Measurements from ENCODE around the gene GTSF1L. TPM values are rescaled to one million over a fixed set of nuclear protein-coding genes. Genes with fewer than 3 reads are reported as not detected.

Gene GTSF1L
- total RNA-seq: not detected

DNA sequence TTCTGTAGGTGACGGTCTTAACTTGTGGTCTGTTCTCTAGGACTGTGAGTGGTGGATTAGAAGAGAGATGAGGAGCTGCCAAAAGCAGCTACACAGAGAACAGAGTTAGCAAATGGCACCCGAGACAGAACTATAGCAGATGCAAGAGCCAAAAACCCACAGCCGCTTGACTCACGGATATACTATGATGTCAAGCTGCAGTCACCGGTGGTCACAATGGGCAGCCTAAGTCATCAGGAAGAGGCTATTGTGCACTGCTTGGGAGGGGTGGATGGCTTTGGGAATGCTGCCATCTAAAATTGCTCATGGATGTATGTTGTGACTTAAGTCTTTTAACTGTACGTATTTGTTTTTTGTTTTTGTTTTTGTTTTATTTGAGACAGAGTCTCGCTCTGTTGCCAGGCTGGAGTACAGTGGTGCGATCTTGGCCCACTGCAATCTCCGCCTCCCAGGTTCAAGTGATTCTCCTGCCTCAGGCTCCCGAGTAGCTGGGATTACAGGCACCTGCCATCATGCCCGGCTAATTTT, at the start of gene GTSF1L:
TSS of gene GTSF1L (minus strand) at position 192 of the 528 bp plus-strand sequence. CDS start 308 bp downstream, outside the sequence.
- ChIA-PET POLR2A (interaction anchor here (0.7 to 1.1 kb wide), 2 partner anchors 10 to 28 kb away, joined by 5 to 6 read pairs; no protein-coding TSS in a partner anchor), CTCF (no interaction called here)
- H3K27me3 Mint-ChIP-seq: no peaks in the 10 kb centered on the region
- TF ChIP-seq, protein P1, sequence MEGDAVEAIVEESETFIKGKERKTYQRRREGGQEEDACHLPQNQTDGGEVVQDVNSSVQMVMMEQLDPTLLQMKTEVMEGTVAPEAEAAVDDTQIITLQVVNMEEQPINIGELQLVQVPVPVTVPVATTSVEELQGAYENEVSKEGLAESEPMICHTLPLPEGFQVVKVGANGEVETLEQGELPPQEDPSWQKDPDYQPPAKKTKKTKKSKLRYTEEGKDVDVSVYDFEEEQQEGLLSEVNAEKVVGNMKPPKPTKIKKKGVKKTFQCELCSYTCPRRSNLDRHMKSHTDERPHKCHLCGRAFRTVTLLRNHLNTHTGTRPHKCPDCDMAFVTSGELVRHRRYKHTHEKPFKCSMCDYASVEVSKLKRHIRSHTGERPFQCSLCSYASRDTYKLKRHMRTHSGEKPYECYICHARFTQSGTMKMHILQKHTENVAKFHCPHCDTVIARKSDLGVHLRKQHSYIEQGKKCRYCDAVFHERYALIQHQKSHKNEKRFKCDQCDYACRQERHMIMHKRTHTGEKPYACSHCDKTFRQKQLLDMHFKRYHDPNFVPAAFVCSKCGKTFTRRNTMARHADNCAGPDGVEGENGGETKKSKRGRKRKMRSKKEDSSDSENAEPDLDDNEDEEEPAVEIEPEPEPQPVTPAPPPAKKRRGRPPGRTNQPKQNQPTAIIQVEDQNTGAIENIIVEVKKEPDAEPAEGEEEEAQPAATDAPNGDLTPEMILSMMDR (IDR thresholded peaks at IDR 0.05): no peak
- peaks cover 38% of the 10 kb centered on the region for H3K4me1 Mint-ChIP-seq (ENCODE audit: low read depth)
- H3K4me3 Mint-ChIP-seq: no peak within 1 kb of the TSS
- intact Hi-C loops (cut with micrococcal nuclease): no loop called here
- ATAC-seq (no peak), DNase-seq (no peak)
- no peak within 1 kb of the TSS for H3K27ac Mint-ChIP-seq
- peaks cover 10% of the 10 kb centered on the region for H3K9me3 Mint-ChIP-seq
- peaks cover 3% of the 10 kb centered on the region for H3K36me3 Mint-ChIP-seq (ENCODE audit: low read depth)

GRCh38 chr20:43774754-43775153, 48.0 kb upstream of the GTSF1L start:
- ChIA-PET POLR2A (no interaction called here), CTCF (interaction anchor here (1.4 kb wide), 1 partner anchor 25 kb away, joined by 3 read pairs; no protein-coding TSS in a partner anchor)
- Mint-ChIP-seq H3K4me1 (ENCODE audit: low read depth) (no peaks in the 10 kb centered on the region), H3K27ac (no peak overlapping the region), H3K4me3 (no peak overlapping the region), H3K27me3 (peaks cover 23% of the 10 kb centered on the region), H3K9me3 (peaks cover 6% of the 10 kb centered on the region), H3K36me3 (ENCODE audit: low read depth) (no peaks in the 10 kb centered on the region)
- TF ChIP-seq, protein P1 (IDR thresholded peaks at IDR 0.05): no peak
- intact Hi-C loops (cut with micrococcal nuclease): no loop called here
- DNase-seq (peak; percentile 13), ATAC-seq (no peak)

- Mint-ChIP-seq H3K4me1 (ENCODE audit: low read depth) (no peaks in the 10 kb centered on the region), H3K27me3 (peaks cover 33% of the 10 kb centered on the region), H3K9me3 (no peaks in the 10 kb centered on the region), H3K27ac (no peak overlapping the region), H3K4me3 (no peak overlapping the region), H3K36me3 (ENCODE audit: low read depth) (no peaks in the 10 kb centered on the region)
- DNase-seq: no peak
- TF ChIP-seq, protein P1 (IDR thresholded peaks at IDR 0.05): no peak
- ChIA-PET CTCF (interaction anchor here (2.1 kb wide), 1 partner anchor 21 kb away, joined by 9 read pairs; no protein-coding TSS in a partner anchor), POLR2A (no interaction called here)
- no peak for ATAC-seq
- intact Hi-C loops (cut with micrococcal nuclease): no loop called here
Measured at GRCh38 chr20:43771503-43772190, 44.8 kb upstream of the GTSF1L start.

- ChIA-PET CTCF (interaction anchor here (1.3 kb wide), 1 partner anchor 21 kb away, joined by 5 read pairs; no protein-coding TSS in a partner anchor), POLR2A (no interaction called here)
- ATAC-seq (no peak), DNase-seq (no peak)
- no peaks in the 10 kb centered on the region for H3K4me1 Mint-ChIP-seq (ENCODE audit: low read depth)
- H3K27me3 Mint-ChIP-seq: peaks cover 32% of the 10 kb centered on the region
- no peaks in the 10 kb centered on the region for H3K36me3 Mint-ChIP-seq (ENCODE audit: low read depth)
- no peaks in the 10 kb centered on the region for H3K9me3 Mint-ChIP-seq
- no peak overlapping the region for H3K27ac Mint-ChIP-seq
- intact Hi-C loops (cut with micrococcal nuclease): no loop called here
- H3K4me3 Mint-ChIP-seq: no peak overlapping the region
- TF ChIP-seq, protein P1 (IDR thresholded peaks at IDR 0.05): no peak
Measured at GRCh38 chr20:43770342-43770741, 43.5 kb upstream of the GTSF1L start.

Measured in activated CD8-positive, alpha-beta T cell treated with anti-CD3 and anti-CD28 coated beads for 36 hours (primary cell).